HG02798 (cell line): ENCODE results near the gene TCP11L2.

ENCODE experiments used
- ATAC-seq: cut with Tn5 transposase; IDR thresholded peaks from one replicate; pipeline ENCODE4 v1.9.1; 2021; ENCODE audit warnings: mild to moderate bottlenecking; ENCODE audit not compliant: unreplicated experiment, poor library complexity

The TCP11L2 gene

DNA sequence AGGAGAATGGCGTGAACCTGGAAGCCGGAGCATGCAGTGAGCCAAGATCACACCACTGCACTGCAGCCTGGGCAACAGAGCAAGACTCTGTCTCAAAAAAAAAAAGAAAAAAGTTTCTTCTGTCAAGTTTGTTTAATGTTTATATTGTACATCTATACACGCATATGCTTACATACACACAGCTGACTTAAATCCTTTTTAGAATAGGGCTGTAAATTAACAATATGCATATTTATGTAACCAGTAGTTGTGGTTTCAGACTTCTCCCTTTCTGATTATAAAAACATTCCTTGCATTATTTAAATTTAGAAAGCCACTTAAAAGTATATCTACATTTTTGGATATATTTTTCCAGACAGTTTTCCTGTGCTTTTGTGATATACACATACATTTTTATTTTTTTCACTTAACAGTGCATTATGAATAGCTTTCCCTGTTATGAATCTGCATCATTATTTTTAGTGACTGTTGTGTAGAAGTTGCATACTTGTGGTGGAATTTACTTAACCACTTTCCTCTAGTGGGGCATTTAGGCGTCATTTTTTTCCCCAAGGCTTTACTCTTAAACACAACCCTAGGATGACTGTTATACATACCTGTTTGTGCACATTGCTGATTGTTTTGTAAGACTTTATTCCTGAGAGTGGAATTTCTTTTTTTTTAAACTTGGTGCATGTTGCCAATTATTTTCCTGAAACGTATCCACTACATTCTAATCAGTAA lies 84.4 kb downstream of the TCP11L2 start:
- ATAC-seq: no peak

DNA sequence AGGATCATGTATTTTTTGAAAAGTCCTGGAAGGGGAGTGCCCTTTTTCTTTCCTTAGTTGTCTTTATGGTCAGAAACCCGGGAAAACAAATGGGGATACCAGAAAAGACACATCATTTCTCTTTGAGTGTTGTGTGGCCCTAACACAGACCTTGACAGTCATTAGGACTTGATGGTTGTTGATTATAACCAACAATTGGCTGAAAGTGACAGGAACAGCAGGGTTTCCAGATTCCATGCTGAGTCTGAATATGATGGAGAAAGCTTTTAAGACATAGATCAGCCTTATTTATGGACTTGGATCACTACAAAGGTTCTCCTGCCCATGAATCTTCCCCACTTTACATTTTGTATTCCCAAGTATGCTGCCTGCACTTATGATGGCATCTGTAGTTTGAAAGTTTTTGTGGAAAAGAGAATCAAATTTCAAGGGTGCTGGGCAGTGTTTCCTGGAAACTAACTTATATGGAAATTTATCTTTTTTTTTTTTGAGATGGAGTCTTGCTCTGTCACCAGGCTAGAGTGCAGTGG lies 85.4 kb downstream of the TCP11L2 start:
- ATAC-seq: no peak

GRCh38 chr12:106389151-106389550 lies 86.6 kb downstream of the TCP11L2 start:
- ATAC-seq: no peak

GRCh38 chr12:106392759-106393158 lies 90.2 kb downstream of the TCP11L2 start:
- no peak for ATAC-seq
